Loucy (cell line): Measurements from ENCODE around the gene FKBP8.
A peak's percentile ranks its signal among the peaks of the same experiment; 100 is the strongest.

ENCODE experiments used
- H2AFZ ChIP-seq: fragments of 200-600 bp; sonication (generic); 2 replicates; pipeline ENCODE4 v1.6.0; 2016; ENCODE audit warnings: antibody characterized with exemption, mild to moderate bottlenecking, low read length, moderate library complexity
- H3F3A ChIP-seq: fragments of 200-600 bp; 2 replicates; pipeline ENCODE4 v1.6.0; 2016; ENCODE audit warnings: antibody characterized with exemption, low read depth, mild to moderate bottlenecking
- H3K27me3 ChIP-seq: fragments of 200-600 bp; sonication (generic); 2 replicates; pipeline ENCODE4 v1.6.1; 2014; ENCODE audit warnings: low read length, mild to moderate bottlenecking; ENCODE audit not compliant: insufficient read depth, poor library complexity, severe bottlenecking
- H3K36me3 ChIP-seq: fragments of 200-600 bp; sonication (generic); 2 replicates; pipeline ENCODE4 v1.6.1; 2016; ENCODE audit warnings: low read length; ENCODE audit not compliant: insufficient read depth
- H3K4me1 ChIP-seq: fragments of 200-600 bp; sonication (generic); 2 replicates; pipeline ENCODE4 v1.5.1; 2014; ENCODE audit warnings: low read length, mild to moderate bottlenecking; ENCODE audit not compliant: insufficient read depth, poor library complexity, severe bottlenecking
- H3K4me2 ChIP-seq: fragments of 200-600 bp; sonication (generic); 2 replicates; pipeline ENCODE4 v1.6.0; 2014; ENCODE audit warnings: antibody characterized with exemption, low read length, low read depth, mild to moderate bottlenecking; ENCODE audit not compliant: poor library complexity, severe bottlenecking
- H3K4me3 ChIP-seq: fragments of 200-600 bp; sonication (generic); 2 replicates; pipeline ENCODE4 v1.5.1; 2014; ENCODE audit warnings: low read length, mild to moderate bottlenecking, mixed read lengths; ENCODE audit not compliant: poor library complexity, severe bottlenecking
- H3K79me2 ChIP-seq: fragments of 200-600 bp; sonication (generic); 2 replicates; pipeline ENCODE4 v1.6.1; 2014; ENCODE audit warnings: low read length; ENCODE audit not compliant: insufficient read depth
- H3K9ac ChIP-seq: fragments of 200-600 bp; sonication (generic); 2 replicates; pipeline ENCODE4 v1.6.0; 2014; ENCODE audit warnings: mild to moderate bottlenecking, low read depth, low read length, moderate library complexity; ENCODE audit not compliant: poor library complexity, severe bottlenecking
- H3K9me2 ChIP-seq: fragments of 200-600 bp; sonication (generic); replicated peaks from 2 replicates; pipeline ENCODE4 v1.6.1; 2016; ENCODE audit warnings: low read depth, low read length, mixed read lengths
- H3K9me3 ChIP-seq: fragments of 200-600 bp; sonication (generic); 2 replicates; pipeline ENCODE4 v1.6.1; 2014; ENCODE audit warnings: mild to moderate bottlenecking, antibody characterized with exemption, low read length, low read depth; ENCODE audit not compliant: insufficient read depth
- H4K20me1 ChIP-seq: fragments of 200-600 bp; sonication (generic); 2 replicates; pipeline ENCODE4 v1.6.0; 2014; ENCODE audit warnings: antibody characterized with exemption, low read length, mild to moderate bottlenecking; ENCODE audit not compliant: insufficient read depth, poor library complexity, severe bottlenecking
- CTCF ChIP-seq: fragments of 200-600 bp; sonication (generic); conservative IDR thresholded peaks from 2 replicates; pipeline ENCODE4 v1.5.1; 2014; ENCODE audit warnings: mild to moderate bottlenecking, antibody characterized with exemption, low read length
- EZH2phosphoT487 ChIP-seq: fragments of 200-600 bp; IDR thresholded peaks from 2 replicates; pipeline ENCODE4 v1.6.1; 2018; ENCODE audit warnings: antibody characterized with exemption, mild to moderate bottlenecking, moderate library complexity, borderline replicate concordance

The FKBP8 gene

GRCh38 chr19:18518639-18519038 lies 24.7 kb downstream of the FKBP8 start:
- peak overlapping the region; percentile 45 for H3K9ac ChIP-seq
- no peak for TF ChIP-seq CTCF
- TF ChIP-seq EZH2phosphoT487, result no peak
- H3K9me3 ChIP-seq, result no peaks in the 10 kb centered on the region
- peaks cover 32% of the 10 kb centered on the region for H4K20me1 ChIP-seq
- H3K4me3 ChIP-seq, result no peak overlapping the region
- H3K4me2 ChIP-seq, result peak overlapping the region; percentile 97
- H2AFZ ChIP-seq, result no peak overlapping the region
- peaks cover 80% of the 10 kb centered on the region for H3K79me2 ChIP-seq
- H3K9me2 ChIP-seq, result no peaks in the 10 kb centered on the region
- H3F3A ChIP-seq, result no peaks in the 10 kb centered on the region
- no peaks in the 10 kb centered on the region for H3K36me3 ChIP-seq
- H3K4me1 ChIP-seq, result peaks cover 20% of the 10 kb centered on the region
- H3K27me3 ChIP-seq, result no peaks in the 10 kb centered on the region

GRCh38 chr19:18517606-18518005 lies 25.8 kb downstream of the FKBP8 start:
- peak overlapping the region; percentile 25 for H3K4me2 ChIP-seq
- H4K20me1 ChIP-seq, result peaks cover 32% of the 10 kb centered on the region
- TF ChIP-seq CTCF (no peak), EZH2phosphoT487 (no peak)
- H3K36me3 ChIP-seq, result no peaks in the 10 kb centered on the region
- H3F3A ChIP-seq, result no peaks in the 10 kb centered on the region
- H3K27me3 ChIP-seq, result no peaks in the 10 kb centered on the region
- no peaks in the 10 kb centered on the region for H3K9me3 ChIP-seq
- H2AFZ ChIP-seq, result no peak overlapping the region
- peaks cover 20% of the 10 kb centered on the region for H3K4me1 ChIP-seq
- no peaks in the 10 kb centered on the region for H3K9me2 ChIP-seq
- H3K79me2 ChIP-seq, result peaks cover 90% of the 10 kb centered on the region
- H3K4me3 ChIP-seq, result no peak overlapping the region
- no peak overlapping the region for H3K9ac ChIP-seq

GRCh38 chr19:18515959-18516358 lies 27.4 kb downstream of the FKBP8 start:
- peaks cover 31% of the 10 kb centered on the region for H4K20me1 ChIP-seq
- H2AFZ ChIP-seq, result no peak overlapping the region
- no peaks in the 10 kb centered on the region for H3K36me3 ChIP-seq
- TF ChIP-seq CTCF (no peak), EZH2phosphoT487 (no peak)
- H3K79me2 ChIP-seq, result peaks cover 98% of the 10 kb centered on the region
- no peaks in the 10 kb centered on the region for H3K27me3 ChIP-seq
- no peaks in the 10 kb centered on the region for H3K9me2 ChIP-seq
- H3K4me2 ChIP-seq, result peak overlapping the region; percentile 30
- H3K4me1 ChIP-seq, result peaks cover 20% of the 10 kb centered on the region
- no peak overlapping the region for H3K4me3 ChIP-seq
- H3K9me3 ChIP-seq, result no peaks in the 10 kb centered on the region
- H3F3A ChIP-seq, result no peaks in the 10 kb centered on the region
- peak overlapping the region; percentile 49 for H3K9ac ChIP-seq
